Stomach (tissue), 9 donors: ENCODE data around the gene POGK. TPM values are rescaled to one million over a fixed set of nuclear protein-coding genes. Genes with fewer than 3 reads are reported as not detected.

ENCODE experiments used
- DNase-seq, 2 donors: peaks; one replicate each; pipeline versions ENCODE4 v3.0.0 to v3.0.0-alpha.2; 2013 to 2019
- H3K27ac ChIP-seq, 5 donors: fragments of 200-600 bp in 4 of 5; sonication (generic) in 4 of 5; one replicate each; pipeline ENCODE4 v1.5.1; 2013 to 2019; ENCODE audit warnings: mild to moderate bottlenecking in 1 of 5, moderate library complexity in 1 of 5
- H3K27me3 ChIP-seq, 3 donors: fragments of 200-600 bp; sonication (generic); one replicate each; pipeline ENCODE4 v1.5.1; 2017 to 2019; ENCODE audit warnings: mixed run types in 1 of 3
- H3K36me3 ChIP-seq, 4 donors: fragments of 200-600 bp; sonication (generic); 1 replicate in 3 of 4; 2 replicates in 1 of 4; pipeline ENCODE4 v1.5.1; 2016 to 2019
- H3K4me1 ChIP-seq, 4 donors: fragments of 200-600 bp; sonication (generic); one replicate each; pipeline ENCODE4 v1.5.1; 2016 to 2019
- H3K4me3 ChIP-seq, 4 donors: fragments of 200-600 bp; sonication (generic) in 3 of 4; one replicate each; pipeline ENCODE4 v1.5.1; 2016 to 2019; ENCODE audit warnings: mild to moderate bottlenecking in 1 of 4
- H3K9me3 ChIP-seq, 4 donors: fragments of 200-600 bp; sonication (generic); one replicate each; pipeline ENCODE4 v1.5.1; 2016 to 2019
- CTCF ChIP-seq, 7 experiments: fragments of 450-650 bp in 4 of 7; fragments of 200-600 bp in 3 of 7; sonication (generic) in 3 of 7; IDR thresholded peaks; one replicate each; pipeline ENCODE4 v1.5.1; 2016 to 2019; ENCODE audit warnings: antibody characterized with exemption in 7 of 7, control low read depth in 2 of 7, mild to moderate bottlenecking in 1 of 7
- EP300 ChIP-seq: sonication (generic); formaldehyde crosslinking; IDR thresholded peaks from one replicate; pipeline ENCODE4 v1.6.1; 2017; ENCODE audit warnings: antibody characterized with exemption
- POLR2A ChIP-seq, 4 donors: fragments of 450-650 bp; IDR thresholded peaks; one replicate each; pipeline ENCODE4 v1.6.1; 2016; ENCODE audit warnings: antibody characterized with exemption in 4 of 4, control low read depth in 2 of 4, mild to moderate bottlenecking in 1 of 4, moderate library complexity in 1 of 4
- POLR2AphosphoS5 ChIP-seq, 3 donors: sonication (generic); formaldehyde crosslinking; IDR thresholded peaks; one replicate each; pipeline ENCODE4 v1.6.1; 2016; ENCODE audit warnings: antibody characterized with exemption in 3 of 3
- WGBS, 5 donors: extraction: QIAGEN DNeasy Blood & Tissue Kit in 3 of 5; methylation state at CpG; one replicate each; pipeline versions ENCODE4 v1.1.5 to v1.1.7; 2013 to 2018; 5-methylcytosine and 5-hydroxymethylcytosine counted together
- intact Hi-C: fragments of 100-400 bp; cut with DNase I; formaldehyde crosslinking; loops from one replicate; pipeline ENCODE4 v1.15.1; 2023; ENCODE audit warnings: low total_unique reads
- polyA plus RNA-seq, 3 donors: library from polyadenylated mRNA; stranded (reverse); fragments of 200-250 nt; gene quantifications; one replicate each; pipeline ENCODE4 v1.2.3, GENCODE V29; 2013
- total RNA-seq, 5 donors: library from RNA; depleted of rRNA; stranded (reverse); fragments of >200 nt; gene quantifications; one replicate each; pipeline versions ENCODE4 v1.1.0 to v1.2.3, GENCODE V29; 2014 to 2016
- donor health status: healthy with polysubstance abuse.
- donor health status: Bipolar disorder and iron deficiency.
- donor health status: healthy.

The POGK gene
- total and polyA plus RNA-seq, 8 donors: 8.1 to 33.8 (median 15.9) TPM

GRCh38 chr1:166882893-166883292 lies 43.6 kb downstream of the POGK start:
- Histone ChIP-seq H3K9me3 (no peaks in the 10 kb centered on the region), H3K36me3 (no peaks in the 10 kb centered on the region), H3K27me3 (peaks cover 0 to 27% (median 14%) of the 10 kb centered on the region in 3 donors), H3K4me1 (peaks cover 5 to 14% (median 10%) of the 10 kb centered on the region in 4 donors), H3K27ac (no peak overlapping the region), H3K4me3 (no peak overlapping the region)
- WGBS, 5 donors: 25 to 52% (median 43%) methylated on average over 2 of the region's 2 CpGs
- intact Hi-C loops: no loop called here
- no peak for DNase-seq
- no peak for TF ChIP-seq POLR2A (IDR thresholded peaks at IDR 0.05)
- no peak for TF ChIP-seq POLR2AphosphoS5 (IDR thresholded peaks at IDR 0.05)
- no peak for TF ChIP-seq CTCF (IDR thresholded peaks at IDR 0.05)
- TF ChIP-seq EP300: no peak

GRCh38 chr1:166884040-166884642 lies 44.9 kb downstream of the POGK start:
- Histone ChIP-seq H3K36me3 (no peaks in the 10 kb centered on the region), H3K4me1 (peaks cover 5 to 14% (median 10%) of the 10 kb centered on the region in 4 donors), H3K9me3 (no peaks in the 10 kb centered on the region), H3K27ac (no peak overlapping the region), H3K27me3 (peaks cover 0 to 27% (median 14%) of the 10 kb centered on the region in 3 donors), H3K4me3 (peak overlapping the region; percentile 22 to 34 (median 27))
- peak in 5 of 7 experiments; percentile 9 to 54 (median 48) for TF ChIP-seq CTCF (IDR thresholded peaks at IDR 0.05)
- no peak for TF ChIP-seq POLR2A (IDR thresholded peaks at IDR 0.05)
- no peak for TF ChIP-seq POLR2AphosphoS5 (IDR thresholded peaks at IDR 0.05)
- no peak for TF ChIP-seq EP300
- intact Hi-C loops: no loop called here
- WGBS, 5 donors: 9 to 27% (median 11%) methylated on average over 24 to 44 of the region's 44 CpGs
- DNase-seq: peak; percentile 54 to 76

GRCh38 chr1:166884971-166885370 lies 45.7 kb downstream of the POGK start:
- no peaks in the 10 kb centered on the region for H3K9me3 ChIP-seq
- H3K36me3 ChIP-seq: no peaks in the 10 kb centered on the region
- whole genome bisulfite sequencing, 5 donors: 78 to 100% (median 92%) methylated on average over 3 of the region's 3 CpGs
- H3K27ac ChIP-seq: no peak overlapping the region
- no peak for TF ChIP-seq POLR2A (IDR thresholded peaks at IDR 0.05)
- TF ChIP-seq EP300: no peak
- TF ChIP-seq POLR2AphosphoS5 (IDR thresholded peaks at IDR 0.05): no peak
- TF ChIP-seq CTCF (IDR thresholded peaks at IDR 0.05): no peak
- peaks cover 0 to 27% (median 14%) of the 10 kb centered on the region in 3 donors for H3K27me3 ChIP-seq
- peaks cover 5 to 14% (median 10%) of the 10 kb centered on the region in 4 donors for H3K4me1 ChIP-seq
- intact Hi-C loops: no loop called here
- H3K4me3 ChIP-seq: no peak overlapping the region
- DNase-seq: no peak

GRCh38 chr1:166888373-166889111 lies 49.3 kb downstream of the POGK start:
- 72 to 81% (median 74%) methylated on average over 4 of the region's 4 CpGs for WGBS, 5 donors
- TF ChIP-seq POLR2A (IDR thresholded peaks at IDR 0.05) (no peak), POLR2AphosphoS5 (IDR thresholded peaks at IDR 0.05) (no peak), EP300 (no peak), CTCF (IDR thresholded peaks at IDR 0.05) (no peak)
- intact Hi-C loops: no loop called here
- H3K4me1 ChIP-seq: peaks cover 5 to 11% (median 10%) of the 10 kb centered on the region in 4 donors
- H3K9me3 ChIP-seq: no peaks in the 10 kb centered on the region
- no peak overlapping the region for H3K27ac ChIP-seq
- DNase-seq: no peak
- no peaks in the 10 kb centered on the region for H3K36me3 ChIP-seq
- H3K27me3 ChIP-seq: peaks cover 0 to 29% (median 14%) of the 10 kb centered on the region in 3 donors
- H3K4me3 ChIP-seq: no peak overlapping the region
